ENCODE results near the gene SCN8A. TPM values are rescaled to one million over a fixed set of nuclear protein-coding genes. Genes with fewer than 3 reads are reported as not detected.
A peak's percentile ranks its signal among the peaks of the same experiment; 100 is the strongest.

SCN8A gene
- total and polyA plus RNA-seq, 2 experiments from 2014 or later = 0.88 to 3.7 TPM

DNA sequence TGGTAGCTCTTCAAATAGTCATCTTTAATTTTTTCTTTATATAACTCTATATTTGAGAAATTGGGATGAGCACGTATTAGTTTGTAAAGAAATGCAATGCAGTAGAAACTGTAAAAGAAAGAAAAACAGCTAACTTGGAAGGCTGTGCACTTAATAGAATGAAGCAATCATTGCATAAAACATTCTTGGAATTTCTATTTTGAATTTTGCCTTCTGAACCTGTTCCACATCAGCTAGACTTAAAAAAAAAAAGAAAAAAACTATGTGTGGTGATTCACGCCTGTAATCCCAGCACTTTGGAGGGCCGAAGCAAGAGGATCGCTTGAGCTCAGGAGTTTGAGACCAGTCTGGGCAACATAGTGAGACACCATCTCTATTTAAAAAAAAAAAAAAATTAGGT lies 29.4 kb downstream of the SCN8A start:
- TF ChIP-seq, protein P1, sequence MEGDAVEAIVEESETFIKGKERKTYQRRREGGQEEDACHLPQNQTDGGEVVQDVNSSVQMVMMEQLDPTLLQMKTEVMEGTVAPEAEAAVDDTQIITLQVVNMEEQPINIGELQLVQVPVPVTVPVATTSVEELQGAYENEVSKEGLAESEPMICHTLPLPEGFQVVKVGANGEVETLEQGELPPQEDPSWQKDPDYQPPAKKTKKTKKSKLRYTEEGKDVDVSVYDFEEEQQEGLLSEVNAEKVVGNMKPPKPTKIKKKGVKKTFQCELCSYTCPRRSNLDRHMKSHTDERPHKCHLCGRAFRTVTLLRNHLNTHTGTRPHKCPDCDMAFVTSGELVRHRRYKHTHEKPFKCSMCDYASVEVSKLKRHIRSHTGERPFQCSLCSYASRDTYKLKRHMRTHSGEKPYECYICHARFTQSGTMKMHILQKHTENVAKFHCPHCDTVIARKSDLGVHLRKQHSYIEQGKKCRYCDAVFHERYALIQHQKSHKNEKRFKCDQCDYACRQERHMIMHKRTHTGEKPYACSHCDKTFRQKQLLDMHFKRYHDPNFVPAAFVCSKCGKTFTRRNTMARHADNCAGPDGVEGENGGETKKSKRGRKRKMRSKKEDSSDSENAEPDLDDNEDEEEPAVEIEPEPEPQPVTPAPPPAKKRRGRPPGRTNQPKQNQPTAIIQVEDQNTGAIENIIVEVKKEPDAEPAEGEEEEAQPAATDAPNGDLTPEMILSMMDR (IDR thresholded peaks at IDR 0.05; ENCODE audit: low read depth, low read length) = no peak
- Histone ChIP-seq H3K36me3 (no peaks in the 10 kb centered on the region), H3K27me3 (no peaks in the 10 kb centered on the region), H3K4me3 (no peak overlapping the region), H3K27ac (no peak overlapping the region), H3K9me3 (ENCODE audit: low read depth) (no peaks in the 10 kb centered on the region), H3K4me1 (ENCODE audit: low read depth) (no peaks in the 10 kb centered on the region)
- peak in 1 of 2 donors; percentile 34 for DNase-seq (ENCODE audit: low read depth in 1 of 2, low spot score in 1 of 2)

DNA sequence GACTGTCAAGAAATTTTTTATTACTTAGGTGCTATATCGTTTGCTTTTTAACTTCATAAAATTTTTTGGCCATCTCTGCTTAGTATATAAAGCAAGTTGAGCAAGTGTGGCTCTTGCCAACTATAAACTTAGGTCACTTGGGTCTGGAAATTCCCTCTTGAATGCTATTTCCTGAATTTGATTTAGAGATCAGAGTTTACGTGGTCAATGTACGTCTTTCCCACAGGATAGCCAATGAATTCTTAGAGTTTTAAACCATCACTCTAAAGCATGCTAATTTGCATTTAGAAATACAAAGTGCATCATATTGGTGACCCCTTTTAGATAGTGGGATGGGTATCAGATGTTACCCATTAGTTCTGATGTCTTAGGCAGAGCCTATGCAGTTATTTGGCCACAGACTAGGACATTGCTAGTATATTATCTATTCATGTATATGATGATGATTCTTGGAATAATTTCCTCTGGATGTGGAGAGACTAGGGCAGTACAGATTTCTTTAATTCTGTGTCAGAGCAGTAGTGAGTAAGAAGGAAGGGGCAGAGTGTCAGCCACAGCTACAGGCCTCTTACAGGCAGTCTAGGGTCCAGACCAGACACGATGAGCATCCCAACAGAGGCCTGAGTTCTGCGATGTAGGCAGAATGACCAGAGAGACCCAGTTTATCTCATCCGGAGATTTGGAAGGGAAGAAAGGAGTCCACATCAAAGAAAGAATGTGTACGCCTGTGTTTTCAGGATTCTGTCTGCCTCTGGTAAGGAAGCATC lies 30.3 kb downstream of the SCN8A start:
- Histone ChIP-seq H3K27me3 (no peaks in the 10 kb centered on the region), H3K4me1 (ENCODE audit: low read depth) (no peaks in the 10 kb centered on the region), H3K27ac (no peak overlapping the region), H3K9me3 (ENCODE audit: low read depth) (no peaks in the 10 kb centered on the region), H3K36me3 (no peaks in the 10 kb centered on the region), H3K4me3 (no peak overlapping the region)
- TF ChIP-seq, protein P1 (IDR thresholded peaks at IDR 0.05; ENCODE audit: low read depth, low read length) = no peak
- peak in 1 of 2 donors; percentile 54 for DNase-seq (ENCODE audit: low read depth in 1 of 2, low spot score in 1 of 2)

DNA sequence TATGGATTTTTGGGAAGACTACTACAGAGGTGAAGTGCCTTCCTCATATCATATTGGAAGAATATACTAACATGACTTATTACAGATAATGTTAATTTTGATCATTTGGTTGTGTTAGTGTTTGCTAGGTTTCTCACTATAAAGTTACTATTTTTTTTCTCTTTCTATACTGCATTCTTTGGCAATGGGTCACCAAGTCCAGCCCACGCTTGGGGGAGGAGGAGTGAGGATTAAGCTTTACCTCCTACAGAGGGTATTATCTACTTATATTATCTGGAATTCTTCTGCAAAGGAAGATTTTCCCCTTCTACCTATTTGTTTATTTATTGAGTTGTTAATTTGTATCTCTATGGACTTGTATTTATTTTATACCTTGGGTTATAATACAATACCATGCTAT lies 31.5 kb downstream of the SCN8A start:
- Histone ChIP-seq H3K4me3 (no peak overlapping the region), H3K36me3 (no peaks in the 10 kb centered on the region), H3K4me1 (ENCODE audit: low read depth) (no peaks in the 10 kb centered on the region), H3K9me3 (ENCODE audit: low read depth) (no peaks in the 10 kb centered on the region), H3K27ac (no peak overlapping the region), H3K27me3 (no peaks in the 10 kb centered on the region)
- TF ChIP-seq, protein P1 (IDR thresholded peaks at IDR 0.05; ENCODE audit: low read depth, low read length) = no peak
- DNase-seq (ENCODE audit: low read depth in 1 of 2, low spot score in 1 of 2) = peak in 1 of 2 donors; percentile 49

DNA sequence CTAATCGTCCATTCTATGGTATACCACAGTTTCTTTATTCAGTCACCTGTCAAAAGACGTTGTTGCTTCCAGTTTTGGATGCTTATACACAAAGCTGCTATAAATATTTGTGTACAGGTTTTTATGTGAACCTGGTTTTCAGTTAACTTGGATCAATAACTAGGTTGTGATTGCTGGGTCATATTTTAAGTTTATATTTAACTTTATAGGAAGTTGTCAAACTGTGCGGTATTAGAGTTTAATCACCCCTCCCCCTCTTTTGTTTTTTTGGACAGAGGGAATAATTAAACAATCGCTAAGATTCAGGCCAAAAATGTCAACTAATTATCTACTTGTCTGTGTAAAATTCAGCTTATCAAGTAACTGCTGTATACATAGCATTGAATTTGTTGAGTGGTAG lies 34.3 kb downstream of the SCN8A start:
- H3K9me3 ChIP-seq (ENCODE audit: low read depth) = no peaks in the 10 kb centered on the region
- H3K27ac ChIP-seq = no peak overlapping the region
- no peak overlapping the region for H3K4me3 ChIP-seq
- H3K4me1 ChIP-seq (ENCODE audit: low read depth) = no peaks in the 10 kb centered on the region
- DNase-seq (ENCODE audit: low read depth in 1 of 2, low spot score in 1 of 2) = no peak
- H3K27me3 ChIP-seq = no peaks in the 10 kb centered on the region
- TF ChIP-seq, protein P1 (IDR thresholded peaks at IDR 0.05; ENCODE audit: low read depth, low read length) = no peak
- H3K36me3 ChIP-seq = no peaks in the 10 kb centered on the region

DNA sequence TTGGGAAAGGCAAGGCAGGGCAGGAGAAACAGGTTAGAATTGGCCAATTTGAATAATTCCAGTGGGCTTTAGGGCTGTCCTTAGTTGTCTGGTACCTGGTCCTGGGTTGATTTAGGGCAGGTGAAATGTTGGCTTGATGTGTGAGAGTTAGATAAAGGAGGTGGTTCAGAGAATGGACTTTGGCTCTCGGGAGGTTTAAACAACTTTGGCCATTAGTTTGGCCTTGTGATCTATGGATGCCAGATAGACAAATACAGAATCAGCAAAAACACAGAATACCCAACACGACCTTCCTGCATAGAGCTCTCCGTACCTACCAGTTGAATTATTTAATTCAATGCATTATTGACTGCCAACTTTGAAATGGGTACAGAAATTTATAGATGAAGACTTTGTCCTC lies 35.1 kb downstream of the SCN8A start:
- no peaks in the 10 kb centered on the region for H3K36me3 ChIP-seq
- no peak overlapping the region for H3K4me3 ChIP-seq
- no peaks in the 10 kb centered on the region for H3K27me3 ChIP-seq
- H3K27ac ChIP-seq = no peak overlapping the region
- DNase-seq (ENCODE audit: low read depth in 1 of 2, low spot score in 1 of 2) = no peak
- TF ChIP-seq, protein P1 (IDR thresholded peaks at IDR 0.05; ENCODE audit: low read depth, low read length) = no peak
- no peaks in the 10 kb centered on the region for H3K9me3 ChIP-seq (ENCODE audit: low read depth)
- H3K4me1 ChIP-seq (ENCODE audit: low read depth) = no peaks in the 10 kb centered on the region

Measured in cardiac muscle cell (in vitro differentiated cells and primary cell).